Embryonic facial prominence (tissue), 1 donor: Measurements from ENCODE around the gene HOXD10.

ENCODE experiments used
- DNase-seq: peaks from one replicate; pipeline ENCODE4 v3.0.0-alpha.2; 2016; ENCODE audit errors: extremely low spot score

HOXD10 gene

DNA sequence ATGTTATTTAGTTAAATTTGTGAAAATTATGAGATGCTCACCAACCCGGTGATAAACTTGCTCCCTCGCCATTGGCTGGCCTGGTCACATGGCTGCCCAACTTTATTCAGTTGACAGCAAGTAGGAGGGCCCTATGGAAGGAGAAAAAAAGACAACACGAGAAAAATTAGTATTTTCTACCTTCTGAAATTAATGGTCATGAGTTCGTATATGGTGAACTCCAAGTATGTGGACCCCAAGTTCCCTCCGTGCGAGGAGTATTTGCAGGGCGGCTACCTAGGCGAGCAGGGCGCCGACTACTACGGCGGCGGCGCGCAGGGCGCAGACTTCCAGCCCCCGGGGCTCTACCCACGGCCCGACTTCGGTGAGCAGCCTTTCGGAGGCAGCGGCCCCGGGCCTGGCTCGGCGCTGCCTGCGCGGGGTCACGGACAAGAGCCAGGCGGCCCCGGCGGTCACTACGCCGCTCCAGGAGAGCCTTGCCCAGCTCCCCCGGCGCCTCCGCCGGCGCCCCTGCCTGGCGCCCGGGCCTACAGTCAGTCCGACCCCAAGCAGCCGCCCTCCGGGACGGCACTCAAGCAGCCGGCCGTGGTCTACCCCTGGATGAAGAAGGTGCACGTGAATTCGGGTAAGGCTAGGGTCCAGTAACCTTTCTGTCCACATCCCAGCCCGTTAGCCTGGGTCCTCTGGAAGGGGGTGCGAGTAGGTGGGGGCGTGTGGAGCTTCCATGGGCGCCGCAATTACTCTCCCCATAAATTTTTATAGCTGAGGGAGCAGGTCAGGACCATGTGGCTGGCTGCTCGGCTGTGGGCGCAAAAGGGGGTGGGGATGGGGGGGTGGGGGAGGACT is 35.1 kb downstream of the HOXD10 start, which contains the start of gene HOXD4:
TSS of gene HOXD4 (plus strand) at position 109 of the 846 bp plus-strand sequence. CDS start at position 193, 84 bp downstream.
- DNase-seq, result no peak

DNA sequence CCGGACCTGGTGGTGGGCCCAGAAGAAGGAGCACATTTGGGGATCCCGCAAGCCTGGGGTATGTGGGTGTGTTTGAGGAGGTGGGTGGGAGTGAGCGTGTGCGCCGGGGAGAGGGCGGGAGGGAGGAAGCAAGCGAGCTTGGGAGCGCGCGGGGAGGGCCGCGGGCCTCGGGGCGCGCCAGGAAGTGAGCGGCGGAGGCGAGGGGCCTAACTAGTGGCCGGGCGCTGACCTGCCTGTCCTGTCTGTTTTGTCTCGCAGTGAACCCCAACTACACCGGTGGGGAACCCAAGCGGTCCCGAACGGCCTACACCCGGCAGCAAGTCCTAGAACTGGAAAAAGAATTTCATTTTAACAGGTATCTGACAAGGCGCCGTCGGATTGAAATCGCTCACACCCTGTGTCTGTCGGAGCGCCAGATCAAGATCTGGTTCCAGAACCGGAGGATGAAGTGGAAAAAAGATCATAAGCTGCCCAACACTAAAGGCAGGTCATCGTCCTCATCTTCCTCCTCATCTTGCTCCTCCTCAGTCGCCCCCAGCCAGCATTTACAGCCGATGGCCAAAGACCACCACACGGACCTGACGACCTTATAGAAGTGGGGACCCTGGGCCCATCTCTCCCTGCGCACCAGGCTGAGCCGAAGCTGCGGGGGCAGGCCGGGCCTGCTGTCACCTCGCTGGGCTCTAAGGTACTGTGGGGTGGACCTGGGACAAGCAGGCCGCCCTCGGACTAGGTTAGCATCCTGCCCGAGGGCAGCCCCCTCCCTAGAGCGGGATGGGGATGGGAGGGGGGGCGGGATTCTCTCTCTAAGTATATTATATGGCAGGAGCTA is 36.0 kb downstream of the HOXD10 start:
- DNase-seq, result no peak

DNA sequence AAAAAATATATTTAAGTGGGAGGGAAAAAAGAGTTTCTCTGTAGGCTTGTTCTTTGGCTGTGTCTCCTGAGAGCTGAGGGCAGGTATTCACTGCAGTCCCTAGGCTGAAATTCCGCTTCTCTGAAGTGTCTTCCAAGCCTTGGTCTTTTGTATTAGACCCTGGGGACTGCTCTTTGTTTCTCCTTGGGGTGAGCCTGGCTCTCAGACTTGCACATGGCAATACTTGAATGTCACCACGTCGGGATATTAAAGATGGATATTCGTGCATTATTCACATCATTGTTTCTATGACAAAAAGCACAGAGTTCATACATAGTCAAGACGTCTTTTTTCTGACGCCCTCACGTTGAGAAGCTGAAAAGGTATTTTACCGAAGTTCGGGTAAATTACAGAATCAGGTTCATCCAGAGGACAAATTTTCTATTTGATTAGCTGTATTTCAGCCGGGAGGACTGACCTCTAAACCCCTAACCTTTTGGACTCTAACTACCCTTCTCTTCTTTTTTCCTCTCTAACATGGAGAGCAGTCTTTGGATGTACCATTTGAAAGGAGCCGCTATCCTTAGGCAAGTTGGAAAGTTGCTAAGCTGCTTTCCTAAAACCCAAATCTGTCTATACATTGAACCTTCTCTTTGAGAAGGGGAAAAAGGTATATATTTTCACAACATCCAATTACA is 38.1 kb downstream of the HOXD10 start:
- DNase-seq, result no peak

DNA sequence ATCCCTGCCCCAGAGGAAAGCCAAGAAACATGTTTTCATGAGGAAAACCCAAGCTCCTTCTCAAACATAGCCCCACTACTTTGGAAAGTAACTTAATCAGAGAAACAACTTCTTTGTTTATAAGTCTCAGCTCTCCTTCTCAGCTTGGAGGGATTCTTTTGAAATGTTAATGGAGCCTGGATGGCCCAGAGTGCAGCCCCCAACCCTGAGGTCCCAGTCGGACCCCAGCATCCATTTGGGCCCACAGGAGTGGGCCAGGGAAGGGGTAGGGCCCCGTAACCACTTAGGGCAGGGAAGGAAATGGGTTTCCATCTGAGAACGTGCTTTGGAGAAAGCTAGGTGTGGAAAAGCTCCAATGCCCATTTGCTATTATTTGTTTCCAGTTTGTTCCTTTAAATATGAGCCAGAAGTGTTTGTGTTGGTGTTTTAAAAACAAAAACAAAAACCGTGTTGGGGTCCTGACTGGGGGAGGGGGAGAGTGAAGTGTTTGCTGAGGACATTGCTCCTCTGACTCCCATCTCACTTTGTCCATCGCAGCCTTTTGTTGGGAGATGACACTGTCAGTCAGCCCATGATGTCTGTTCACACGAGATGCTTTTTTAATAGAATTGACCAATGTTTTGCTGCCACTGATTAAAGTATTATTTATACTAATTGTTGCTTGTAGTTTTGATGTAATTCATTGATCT is 38.9 kb downstream of the HOXD10 start:
- no peak for DNase-seq

DNA sequence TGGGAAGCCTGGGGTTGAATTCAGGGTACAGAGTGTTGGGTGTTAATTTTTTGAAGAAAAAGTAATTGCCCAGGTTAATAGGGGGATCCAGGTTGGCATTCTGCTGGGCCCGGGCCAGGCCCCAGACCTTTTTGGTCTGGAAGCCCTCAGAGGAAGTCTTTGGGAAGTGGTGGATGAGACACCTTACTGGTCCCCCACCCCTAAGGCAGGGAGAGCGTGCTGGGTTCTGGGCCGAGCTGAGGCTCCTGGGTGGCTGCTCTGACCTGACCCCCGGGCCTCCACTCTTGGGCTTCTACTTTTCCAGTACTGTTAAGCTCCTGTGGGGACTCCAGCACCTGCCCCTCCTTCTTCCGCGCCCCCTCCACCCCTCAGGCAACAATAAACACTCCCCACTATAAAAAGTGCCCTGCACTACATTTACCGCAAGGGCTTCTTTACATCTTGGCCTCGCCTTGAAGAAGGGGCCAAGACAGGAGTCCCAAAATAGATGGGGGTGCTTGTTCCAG is 39.8 kb downstream of the HOXD10 start:
- DNase-seq, result no peak

DNA sequence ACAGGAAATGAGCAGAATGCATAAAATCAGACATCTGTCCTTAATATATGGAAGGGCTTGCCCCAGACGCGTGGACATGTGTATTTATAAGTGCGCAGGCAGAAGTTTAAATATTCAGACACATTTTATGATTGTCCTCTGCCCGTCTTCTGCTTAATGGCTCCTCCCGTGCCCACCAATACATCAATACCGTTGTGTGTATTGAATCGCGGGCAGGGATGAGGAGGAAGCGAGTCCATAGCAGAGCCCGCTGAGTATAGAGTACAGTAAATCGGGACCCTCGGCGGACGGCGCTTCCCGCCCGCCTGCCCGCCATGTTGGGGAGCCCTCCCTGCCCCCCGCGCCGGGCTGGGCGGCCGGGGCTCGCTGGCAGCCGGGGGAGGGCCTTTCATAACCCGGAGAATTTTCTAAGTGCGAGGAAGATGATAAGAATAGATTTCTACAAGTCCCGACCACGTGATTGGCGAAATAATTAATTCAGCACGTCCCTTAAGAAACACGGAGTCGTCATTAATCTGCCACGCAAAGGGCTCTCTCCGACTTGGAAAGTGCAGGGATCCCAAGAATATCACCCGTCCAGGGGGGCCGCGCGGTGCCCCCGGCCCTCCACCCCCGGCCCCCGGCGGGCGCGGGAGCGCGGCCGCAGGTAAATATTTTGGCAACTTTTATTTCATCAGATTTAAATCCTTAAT is 40.4 kb downstream of the HOXD10 start, which contains the start of gene HOXD3:
TSS of gene HOXD3 (plus strand) at position 501 of the 692 bp plus-strand sequence. CDS start 11,808 bp downstream, outside the sequence.
- DNase-seq, result no peak

DNA sequence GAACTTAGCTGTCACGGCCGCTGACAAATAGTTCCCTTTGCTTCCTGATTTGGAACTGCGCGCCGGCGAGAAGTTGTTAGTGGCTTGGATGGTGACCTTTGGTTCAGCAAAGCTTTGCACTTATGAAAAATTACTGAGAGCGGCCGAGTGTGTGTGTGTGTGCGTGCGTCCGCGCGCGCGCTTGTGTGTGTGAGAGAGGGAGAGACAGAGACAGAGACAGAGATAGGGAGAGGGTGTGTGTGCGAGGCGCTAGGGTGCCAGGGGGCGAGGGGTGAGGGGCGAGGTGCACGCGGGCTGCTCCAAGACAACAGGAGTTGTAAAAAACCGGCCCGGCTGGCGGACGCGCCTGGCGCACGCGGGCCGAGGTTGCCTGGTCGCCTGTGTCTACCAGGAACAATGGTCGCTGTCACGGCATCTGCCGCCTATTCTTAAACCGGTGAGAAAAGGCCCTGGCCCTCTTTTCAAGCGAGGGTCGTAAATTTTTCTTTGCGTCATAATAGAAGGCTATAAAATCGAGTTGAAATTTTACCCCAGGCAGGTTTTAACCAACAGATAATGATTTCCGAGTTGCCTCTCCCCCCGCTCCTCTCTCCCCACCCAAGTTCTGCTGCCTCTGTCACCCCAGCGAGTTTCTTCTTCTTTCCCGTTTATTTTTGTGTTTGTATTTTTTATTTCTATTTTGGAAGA is 41.1 kb downstream of the HOXD10 start:
- DNase-seq, result no peak

DNA sequence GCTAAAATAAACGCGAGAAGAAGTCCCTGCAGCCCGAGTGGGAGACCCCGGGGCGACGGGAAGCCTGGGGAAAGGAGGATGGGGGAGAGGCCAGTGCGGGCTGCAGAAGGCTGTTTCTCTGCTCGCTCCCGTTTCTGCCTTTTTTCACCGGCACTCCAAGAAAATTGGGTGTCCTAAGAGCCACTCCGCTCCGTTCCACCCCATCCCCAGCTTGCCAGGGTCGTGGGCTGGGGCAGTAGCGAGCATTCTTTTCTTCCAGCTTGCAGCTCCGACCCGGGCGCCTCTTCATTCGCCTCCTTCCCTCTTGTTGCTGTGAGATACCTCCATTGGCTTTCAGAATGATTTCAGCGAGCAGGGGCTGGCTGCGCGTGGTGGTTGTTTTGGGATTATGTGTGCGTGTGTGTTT is 41.6 kb downstream of the HOXD10 start:
- no peak for DNase-seq

DNA sequence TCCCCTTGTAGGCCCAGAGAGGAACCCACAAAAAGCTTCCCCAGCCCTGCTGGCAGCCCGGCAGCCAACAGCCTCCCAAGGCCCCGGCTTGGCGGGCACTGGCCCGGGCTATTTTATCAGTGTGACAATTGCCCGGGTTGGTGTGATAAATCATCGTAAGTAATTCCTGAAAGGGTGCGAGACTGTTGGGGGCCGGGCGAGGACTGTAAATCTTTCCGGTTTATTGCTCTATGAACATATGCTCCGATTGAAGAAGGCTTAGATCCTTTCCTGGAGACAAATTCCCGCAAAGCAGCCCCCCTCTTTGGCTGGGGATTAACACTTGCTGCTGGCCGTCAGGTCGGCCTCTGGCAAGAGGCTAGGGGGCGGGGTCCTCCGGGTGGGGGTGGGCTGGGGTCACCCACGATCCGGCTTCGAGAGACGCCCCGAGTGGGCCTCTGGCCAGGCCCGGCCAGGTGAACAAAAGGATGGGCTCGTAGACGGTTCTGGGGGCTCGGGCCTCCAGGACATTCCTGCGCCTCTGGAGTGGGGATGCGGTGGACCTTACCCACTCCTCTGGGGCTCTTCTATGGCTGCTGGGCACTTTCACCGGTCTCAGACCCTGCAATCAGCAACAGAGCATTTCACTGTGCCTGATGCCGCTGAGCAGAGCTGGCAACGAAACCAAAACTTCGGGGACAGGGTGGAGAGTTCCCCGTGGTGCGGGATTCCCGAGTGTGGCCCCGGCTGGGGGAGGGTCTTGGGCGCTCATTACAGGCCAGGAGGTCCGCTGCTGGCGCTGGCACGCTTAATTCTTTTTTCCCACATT is 42.5 kb downstream of the HOXD10 start:
- no peak for DNase-seq

DNA sequence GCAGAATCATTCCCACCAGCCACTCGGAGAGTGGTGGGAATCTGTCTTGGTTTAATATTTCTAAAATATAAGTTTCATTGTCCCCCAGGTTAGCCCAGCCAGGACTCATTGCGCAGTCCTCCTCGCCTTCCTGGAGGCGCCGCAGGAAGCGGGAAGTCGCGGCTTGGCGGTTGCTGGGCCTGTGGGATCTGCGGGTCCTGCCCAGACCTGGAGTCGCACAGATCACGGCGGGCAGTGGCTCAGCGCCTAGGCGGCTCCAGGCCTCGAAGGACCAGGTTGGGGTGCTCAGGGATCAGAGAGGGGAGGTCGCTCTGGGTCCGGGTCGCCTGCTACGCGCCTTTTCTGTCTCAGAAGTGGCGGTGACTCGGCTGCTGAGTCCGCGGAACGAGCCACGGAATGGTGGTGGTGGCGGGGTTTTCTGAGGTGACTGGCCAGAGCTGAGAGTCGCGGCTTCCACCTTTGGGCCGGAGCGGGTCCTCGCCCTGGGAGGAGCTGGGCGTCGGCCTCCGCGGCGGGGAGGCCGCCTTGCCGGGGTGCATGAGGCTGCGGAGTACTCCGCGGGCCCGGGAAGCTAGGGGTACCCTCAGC is 43.2 kb downstream of the HOXD10 start:
- no peak for DNase-seq

DNA sequence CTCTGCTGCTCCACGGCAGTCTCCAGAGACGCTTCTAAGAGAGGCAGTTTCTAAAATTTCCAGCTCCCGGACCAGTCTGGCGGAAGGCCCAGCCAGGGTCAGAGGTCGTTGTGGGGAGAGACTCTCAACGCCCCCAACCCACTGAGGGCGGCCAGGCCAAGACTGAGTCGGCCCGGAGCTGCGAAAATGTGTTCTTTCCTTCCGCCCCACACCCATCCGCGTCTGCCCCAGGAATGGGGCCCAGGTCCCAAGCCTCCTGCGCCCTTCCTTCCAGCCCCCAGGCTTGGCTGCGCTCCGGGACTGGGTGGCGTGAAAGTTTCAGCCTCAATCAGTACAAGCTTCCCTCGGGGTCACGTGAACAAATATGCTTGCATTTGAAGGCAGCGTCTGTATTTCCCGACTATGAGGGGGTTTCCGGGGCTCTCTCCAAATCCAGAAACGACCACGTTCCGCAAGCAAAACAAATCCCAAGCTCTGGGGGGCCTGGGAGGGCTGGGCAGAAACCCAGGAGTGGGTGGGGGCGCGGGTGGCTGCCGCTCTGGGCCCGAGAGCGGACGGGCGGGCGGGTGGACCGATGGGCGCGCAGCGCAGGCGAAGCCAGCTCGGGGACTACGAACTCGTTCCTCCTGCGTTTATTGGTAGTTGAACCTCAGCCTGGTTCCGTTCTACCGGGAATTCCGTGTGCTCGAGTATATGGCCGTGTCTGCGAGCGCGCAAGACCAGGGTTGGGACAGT is 43.8 kb downstream of the HOXD10 start:
- DNase-seq, result no peak

DNA sequence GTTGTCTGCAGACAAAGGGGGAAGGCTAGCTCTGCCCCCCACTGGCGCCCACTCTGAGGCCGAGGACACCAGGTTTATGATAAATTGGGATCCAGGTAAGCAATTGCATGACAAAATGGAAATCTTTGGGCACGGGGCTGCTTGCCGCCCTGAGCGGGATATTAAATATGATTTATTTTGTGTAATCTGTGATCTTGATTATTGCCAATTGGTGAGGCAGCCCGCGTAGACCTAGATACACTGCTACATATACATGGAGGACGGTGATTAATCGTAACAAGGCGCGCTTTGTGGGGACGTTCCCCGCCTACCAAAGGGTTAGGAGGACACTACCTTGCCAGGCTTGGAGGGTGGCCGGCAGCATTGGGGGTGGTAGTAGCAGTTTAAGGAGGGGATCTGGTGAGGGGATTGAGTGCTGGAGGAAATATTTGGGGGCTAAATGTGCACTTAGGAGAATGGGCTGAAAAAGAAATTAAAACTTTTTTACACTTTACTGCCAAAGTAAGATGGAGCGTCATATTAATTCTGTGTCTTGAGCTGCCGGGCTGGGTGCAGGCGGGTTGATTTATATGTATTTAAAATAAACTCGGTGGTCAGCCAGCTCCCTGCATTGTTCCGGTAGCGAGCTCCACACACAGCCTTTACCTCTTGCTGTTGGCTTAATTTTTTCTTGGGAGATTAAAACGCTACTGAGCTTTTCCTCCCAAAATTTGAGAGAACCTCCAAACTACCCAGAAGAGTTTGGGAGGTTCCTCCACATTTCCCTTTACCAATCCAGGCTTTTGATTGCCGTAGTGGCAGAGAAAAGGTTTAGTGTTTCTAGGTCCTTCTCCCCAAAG is 44.6 kb downstream of the HOXD10 start:
- no peak for DNase-seq

DNA sequence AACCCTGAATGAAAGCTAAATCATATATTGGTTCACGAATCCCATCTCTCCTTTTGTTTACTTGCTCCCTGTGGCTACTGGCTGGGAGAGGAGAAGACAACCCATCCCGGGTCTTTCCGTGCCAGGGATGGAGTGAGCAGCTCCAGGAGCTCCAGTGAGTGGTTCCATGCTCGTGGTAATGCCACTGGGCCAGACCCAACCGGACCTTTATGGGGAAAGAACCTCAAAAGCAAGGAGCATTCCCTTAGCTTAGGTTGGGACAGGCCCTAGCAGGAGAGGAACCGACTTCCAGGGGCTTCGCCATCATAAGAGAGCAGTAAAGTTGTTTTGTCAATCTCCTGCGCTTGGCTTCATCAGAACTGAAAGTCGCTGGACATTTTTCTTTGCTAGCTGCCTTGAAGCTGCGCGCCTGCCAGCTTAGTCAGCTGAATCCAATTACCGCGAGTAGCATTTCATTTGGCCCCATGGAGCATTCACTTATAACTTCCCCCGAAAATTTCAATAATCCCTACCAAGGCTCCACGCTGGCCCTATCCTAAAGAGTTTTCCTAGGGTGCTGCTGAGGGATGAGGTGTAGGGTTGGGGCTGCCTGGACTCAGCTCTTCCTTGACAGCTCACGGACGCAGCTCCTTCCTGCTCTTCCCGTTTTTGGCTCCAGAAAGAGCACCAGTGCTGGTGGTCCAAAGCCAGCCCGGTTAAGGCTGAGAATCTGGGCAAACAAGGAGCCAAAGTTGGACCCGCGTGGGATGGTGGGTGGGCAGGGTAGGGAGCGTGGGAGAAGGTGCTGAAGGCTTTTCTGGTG is 45.4 kb downstream of the HOXD10 start:
- no peak for DNase-seq

DNA sequence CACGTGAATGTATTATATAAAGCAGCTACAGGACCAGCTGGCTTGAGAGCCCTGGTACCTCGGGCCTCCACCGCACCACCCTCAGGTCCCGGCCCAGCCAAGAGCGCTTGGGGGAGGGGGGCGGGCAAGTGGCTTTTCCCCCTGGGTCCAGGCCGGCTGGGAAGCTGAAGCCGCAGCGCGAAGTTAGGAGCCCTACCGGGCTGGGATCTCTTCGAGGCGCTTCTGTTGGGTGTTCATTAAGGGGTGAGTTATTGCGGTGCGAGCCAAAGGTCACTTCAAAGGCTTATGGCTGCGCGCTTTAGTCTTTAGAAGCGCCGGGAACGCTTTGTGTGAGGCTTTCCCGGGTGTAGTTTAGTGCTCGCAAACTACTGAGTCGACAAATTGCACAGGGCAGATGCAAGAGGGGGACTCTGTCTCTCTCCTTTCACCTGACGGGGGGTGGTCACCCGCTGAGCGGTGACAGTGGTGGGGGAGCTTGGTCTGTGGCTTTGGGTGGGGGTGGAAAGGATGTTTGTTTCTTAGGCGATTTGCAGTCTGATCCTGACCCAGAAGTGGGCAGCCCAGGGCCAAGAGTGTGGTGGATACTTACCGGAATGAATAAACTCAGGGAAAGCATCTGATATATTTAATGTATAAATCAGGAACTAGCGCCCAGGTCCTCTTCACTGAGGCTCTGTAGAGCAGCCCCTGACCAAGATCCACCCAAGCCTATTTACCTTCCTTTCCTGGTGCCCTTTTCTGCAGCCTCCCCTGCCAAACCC is 46.5 kb downstream of the HOXD10 start:
- DNase-seq, result no peak

DNA sequence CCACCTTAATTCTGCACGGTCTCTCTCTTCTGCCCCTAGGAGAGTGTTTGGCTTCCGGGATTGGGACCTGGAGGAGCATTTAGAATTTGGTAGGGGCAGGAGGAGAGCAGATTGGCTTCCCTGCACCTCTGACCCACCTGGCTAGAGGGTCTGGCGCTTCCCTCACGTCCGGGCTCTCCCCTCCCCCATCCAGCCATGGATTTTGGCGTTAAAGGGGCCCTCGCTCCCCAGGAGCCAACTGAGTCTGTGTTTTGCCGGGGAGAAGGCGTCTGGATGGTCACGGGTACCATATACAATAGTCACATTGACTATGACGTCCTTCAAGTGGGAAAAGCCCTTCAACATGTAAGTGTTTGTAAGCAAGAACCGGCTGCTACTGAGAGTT is 47.1 kb downstream of the HOXD10 start:
- no peak for DNase-seq

DNA sequence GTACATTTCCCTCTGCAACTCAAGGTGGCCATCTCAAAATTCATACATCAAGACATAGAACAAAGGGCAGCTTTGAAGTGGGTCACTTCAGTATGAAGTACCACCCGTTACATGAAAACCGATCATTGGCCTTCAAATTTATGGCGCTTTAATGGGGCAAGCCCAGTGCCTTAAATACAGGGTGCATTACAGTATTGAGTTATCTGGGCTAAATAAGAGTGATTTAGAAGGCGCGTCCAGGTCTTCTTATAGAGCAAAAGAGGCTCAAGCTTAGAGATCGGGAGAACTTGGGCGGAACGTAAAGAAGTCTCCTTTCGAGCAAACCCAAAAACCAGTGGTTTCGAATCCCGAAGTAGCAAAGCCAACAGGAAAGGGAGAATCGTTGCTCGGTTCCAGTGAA is 47.6 kb downstream of the HOXD10 start:
- no peak for DNase-seq
